ENCODE measurements around the gene SLC25A45.

- TF ChIP-seq CTCF (IDR thresholded peaks at IDR 0.05) (no peak), POLR2A (IDR thresholded peaks at IDR 0.05) (peak; percentile 14 to 37)
These were observed 47.4 kb upstream of the SLC25A45 start for GRCh38 chr11:65429724-65430405.

Data from suprapubic skin (tissue), 3 donors.